Measurements from ENCODE around the gene TAC1.
"Not testable (repeated sequence)": the region's sequence is repeated elsewhere in the genome, so short reads cannot be mapped to it uniquely, and the experiment has no call there.

DNA sequence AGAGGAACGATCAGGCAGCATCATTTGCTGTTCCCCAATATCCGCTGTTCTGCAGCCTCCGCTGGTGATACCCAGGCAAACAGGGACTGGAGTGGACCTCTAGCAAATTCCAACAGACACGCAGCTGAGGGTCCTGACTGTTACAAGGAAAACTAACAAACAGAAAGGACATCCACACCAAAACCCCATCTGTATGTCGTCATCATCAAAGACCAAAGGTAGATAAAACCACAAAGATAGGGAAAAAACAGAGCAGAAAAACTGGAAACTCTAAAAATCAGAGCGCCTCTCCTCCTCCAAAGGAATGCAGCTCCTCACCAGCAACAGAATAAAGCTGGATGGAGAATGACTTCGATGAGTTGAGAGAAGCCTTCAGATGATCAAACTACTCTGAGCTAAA is 54.5 kb downstream of the TAC1 start:
- TF ChIP-seq POLR2AphosphoS5, POLR2A (IDR thresholded peaks at IDR 0.05; ENCODE audit: low read depth, low read length): not testable (repeated sequence)

Data from GM12892 (cell line).